Peyer's patch (tissue), 4 donors: ENCODE measurements around the gene BTG1. TPM values are rescaled to one million over a fixed set of nuclear protein-coding genes. Genes with fewer than 3 reads are reported as not detected.

Source experiments
- DNase-seq, 3 donors: peaks; one replicate each; pipeline ENCODE4 v3.0.0-alpha.2; 2017 to 2019
- H3K27ac ChIP-seq, 4 donors: fragments of 200-600 bp; sonication (generic); one replicate each; pipeline ENCODE4 v1.5.1; 2016 to 2019
- H3K27me3 ChIP-seq, 2 donors: fragments of 200-600 bp; sonication (generic); one replicate each; pipeline ENCODE4 v1.5.1; 2019
- H3K36me3 ChIP-seq, 3 donors: fragments of 200-600 bp; sonication (generic); one replicate each; pipeline ENCODE4 v1.5.1; 2016 to 2019
- H3K4me1 ChIP-seq, 4 donors: fragments of 200-600 bp; sonication (generic); one replicate each; pipeline ENCODE4 v1.5.1; 2016 to 2019
- H3K4me3 ChIP-seq, 4 donors: fragments of 200-600 bp; sonication (generic); 1 replicate in 3 of 4; 2 replicates in 1 of 4; pipeline ENCODE4 v1.5.1; 2016 to 2019; ENCODE audit warnings: mild to moderate bottlenecking in 1 of 4
- H3K9me3 ChIP-seq, 4 donors: fragments of 200-600 bp; sonication (generic); one replicate each; pipeline ENCODE4 v1.5.1; 2016 to 2019; ENCODE audit warnings: mild to moderate bottlenecking in 1 of 4
- POLR2A ChIP-seq, 2 donors: fragments of 450-650 bp; IDR thresholded peaks; one replicate each; pipeline ENCODE4 v1.5.1; 2017; ENCODE audit warnings: antibody characterized with exemption in 2 of 2, mild to moderate bottlenecking in 2 of 2, moderate library complexity in 2 of 2
- total RNA-seq, 4 donors: library from RNA; depleted of rRNA; stranded (reverse); fragments of >200 nt; gene quantifications; one replicate each; pipeline ENCODE4 v1.1.0, GENCODE V29; 2016
- TF ChIP-seq, protein P1 (sequence below), 6 experiments: fragments of 450-650 bp in 4 of 6; fragments of 200-600 bp in 2 of 6; sonication (generic) in 1 of 6; IDR thresholded peaks; one replicate each; pipeline ENCODE4 v1.5.1; 2017 to 2019; ENCODE audit warnings: antibody characterized with exemption in 6 of 6, mild to moderate bottlenecking in 3 of 6, moderate library complexity in 1 of 6

Gene BTG1
- total RNA-seq, 4 donors from 2014 or later: 49.2 to 111 (median 69.2) TPM

DNA sequence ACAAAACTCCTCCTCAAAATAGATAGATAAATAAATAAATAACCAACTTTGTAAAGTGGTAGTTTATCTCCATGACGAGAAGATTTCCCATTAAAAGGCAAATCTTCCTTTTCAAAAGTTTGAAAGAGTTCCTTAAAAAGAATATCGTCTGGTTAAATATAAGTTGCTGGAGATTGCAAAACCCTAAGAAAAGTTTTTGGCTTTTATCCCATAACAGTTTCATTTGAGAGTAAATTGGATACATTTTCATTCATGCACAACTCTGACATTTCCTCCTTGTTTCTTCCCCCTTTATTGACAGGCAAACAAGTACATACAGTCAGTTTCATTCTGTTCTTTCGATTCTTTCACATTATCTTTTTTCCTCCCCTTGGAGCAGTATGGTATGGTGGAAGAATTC is 45.4 kb upstream of the BTG1 start:
- no peak for DNase-seq
- Histone ChIP-seq H3K4me1 (no peaks in the 10 kb centered on the region), H3K27ac (no peak overlapping the region), H3K9me3 (no peaks in the 10 kb centered on the region), H3K36me3 (no peaks in the 10 kb centered on the region), H3K4me3 (no peak overlapping the region), H3K27me3 (no peaks in the 10 kb centered on the region)
- TF ChIP-seq, protein P1, sequence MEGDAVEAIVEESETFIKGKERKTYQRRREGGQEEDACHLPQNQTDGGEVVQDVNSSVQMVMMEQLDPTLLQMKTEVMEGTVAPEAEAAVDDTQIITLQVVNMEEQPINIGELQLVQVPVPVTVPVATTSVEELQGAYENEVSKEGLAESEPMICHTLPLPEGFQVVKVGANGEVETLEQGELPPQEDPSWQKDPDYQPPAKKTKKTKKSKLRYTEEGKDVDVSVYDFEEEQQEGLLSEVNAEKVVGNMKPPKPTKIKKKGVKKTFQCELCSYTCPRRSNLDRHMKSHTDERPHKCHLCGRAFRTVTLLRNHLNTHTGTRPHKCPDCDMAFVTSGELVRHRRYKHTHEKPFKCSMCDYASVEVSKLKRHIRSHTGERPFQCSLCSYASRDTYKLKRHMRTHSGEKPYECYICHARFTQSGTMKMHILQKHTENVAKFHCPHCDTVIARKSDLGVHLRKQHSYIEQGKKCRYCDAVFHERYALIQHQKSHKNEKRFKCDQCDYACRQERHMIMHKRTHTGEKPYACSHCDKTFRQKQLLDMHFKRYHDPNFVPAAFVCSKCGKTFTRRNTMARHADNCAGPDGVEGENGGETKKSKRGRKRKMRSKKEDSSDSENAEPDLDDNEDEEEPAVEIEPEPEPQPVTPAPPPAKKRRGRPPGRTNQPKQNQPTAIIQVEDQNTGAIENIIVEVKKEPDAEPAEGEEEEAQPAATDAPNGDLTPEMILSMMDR (IDR thresholded peaks at IDR 0.05): no peak
- no peak for TF ChIP-seq POLR2A (IDR thresholded peaks at IDR 0.05)

DNA sequence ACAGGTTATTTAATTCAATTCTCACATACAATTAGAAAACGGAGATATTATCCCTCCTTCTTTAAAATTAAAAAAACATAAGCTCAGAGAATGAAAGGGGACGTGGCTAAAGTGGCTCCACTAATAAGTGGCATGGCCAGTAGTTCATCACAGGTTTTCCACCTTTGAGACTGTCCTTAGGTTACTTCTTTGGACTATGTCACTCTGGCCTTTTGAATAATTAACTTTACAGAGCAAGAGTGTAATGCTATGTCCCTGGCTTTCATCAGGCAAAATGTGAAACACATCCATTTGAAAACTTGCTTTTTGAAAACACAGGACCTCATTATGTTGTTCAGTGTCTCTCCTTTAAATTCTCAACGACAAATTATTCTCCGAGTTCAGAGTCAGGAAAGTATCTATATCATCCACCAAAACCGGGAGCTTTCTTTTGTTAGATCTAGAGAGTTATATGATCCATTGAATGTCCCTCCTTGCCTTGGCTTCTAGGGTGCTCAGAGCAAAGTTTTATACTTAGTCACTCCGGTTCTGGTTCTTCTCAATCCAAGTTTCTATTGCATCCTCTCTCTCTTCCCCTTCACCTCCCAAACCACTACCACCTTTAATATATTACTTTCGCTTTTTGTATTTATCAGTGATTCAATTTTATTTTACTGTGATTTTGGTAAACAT is 43.0 kb upstream of the BTG1 start:
- Histone ChIP-seq H3K27ac (no peak overlapping the region), H3K4me3 (no peak overlapping the region), H3K9me3 (no peaks in the 10 kb centered on the region), H3K27me3 (no peaks in the 10 kb centered on the region), H3K36me3 (no peaks in the 10 kb centered on the region), H3K4me1 (peaks cover 0 to 4% (median 0%) of the 10 kb centered on the region in 4 donors)
- DNase-seq: no peak
- TF ChIP-seq, protein P1 (IDR thresholded peaks at IDR 0.05): peak in 1 of 6 experiments; percentile 2
- no peak for TF ChIP-seq POLR2A (IDR thresholded peaks at IDR 0.05)

DNA sequence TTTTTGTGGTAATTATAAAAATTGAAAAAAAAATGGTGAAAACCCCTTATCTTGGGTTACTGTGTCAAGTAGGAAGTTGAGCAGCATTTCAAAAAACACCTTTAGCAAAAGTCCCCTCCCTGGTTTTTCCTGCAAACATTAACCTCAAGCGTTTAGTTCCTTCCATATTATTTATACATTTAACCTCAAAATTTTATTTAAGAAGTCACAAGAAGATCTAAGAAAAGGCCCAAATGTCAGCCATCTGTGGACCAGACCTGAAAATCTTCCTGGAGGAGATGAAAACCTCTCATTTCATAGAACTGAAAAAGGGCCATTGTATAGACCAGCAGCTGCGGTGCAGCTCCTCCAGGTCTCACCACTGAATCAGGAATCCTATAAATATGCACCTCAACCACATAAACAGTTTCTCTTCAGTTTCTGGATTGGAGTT is 40.4 kb upstream of the BTG1 start:
- Histone ChIP-seq H3K27me3 (no peaks in the 10 kb centered on the region), H3K4me1 (peaks cover 0 to 4% (median 0%) of the 10 kb centered on the region in 4 donors), H3K27ac (peak overlapping the region in 1 of 4 donors; percentile 39), H3K36me3 (no peaks in the 10 kb centered on the region), H3K4me3 (no peak overlapping the region), H3K9me3 (no peaks in the 10 kb centered on the region)
- DNase-seq: no peak
- TF ChIP-seq, protein P1 (IDR thresholded peaks at IDR 0.05): no peak
- no peak for TF ChIP-seq POLR2A (IDR thresholded peaks at IDR 0.05)

DNA sequence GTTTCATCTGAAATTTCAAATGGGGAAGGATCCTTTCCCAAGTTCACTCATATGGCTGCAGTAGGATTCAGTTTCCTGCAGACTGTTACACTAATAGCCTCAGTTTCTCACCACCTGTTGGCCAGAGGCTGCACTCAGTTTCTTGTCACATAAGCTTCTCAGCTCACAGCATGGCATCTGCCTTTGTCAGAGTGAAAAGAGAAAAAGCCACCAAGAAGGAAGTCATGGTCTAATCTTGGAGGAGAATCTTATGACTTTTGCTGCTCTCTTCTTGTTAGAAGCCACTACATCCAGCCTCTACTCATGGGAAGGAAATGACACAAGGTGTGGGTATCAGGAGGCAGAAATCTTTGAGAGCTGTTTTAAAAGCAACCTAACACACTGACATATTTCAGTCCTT is 39.4 kb upstream of the BTG1 start:
- no peak for DNase-seq
- peak overlapping the region in 1 of 4 donors; percentile 39 for H3K27ac ChIP-seq
- TF ChIP-seq, protein P1 (IDR thresholded peaks at IDR 0.05): no peak
- no peak for TF ChIP-seq POLR2A (IDR thresholded peaks at IDR 0.05)

DNA sequence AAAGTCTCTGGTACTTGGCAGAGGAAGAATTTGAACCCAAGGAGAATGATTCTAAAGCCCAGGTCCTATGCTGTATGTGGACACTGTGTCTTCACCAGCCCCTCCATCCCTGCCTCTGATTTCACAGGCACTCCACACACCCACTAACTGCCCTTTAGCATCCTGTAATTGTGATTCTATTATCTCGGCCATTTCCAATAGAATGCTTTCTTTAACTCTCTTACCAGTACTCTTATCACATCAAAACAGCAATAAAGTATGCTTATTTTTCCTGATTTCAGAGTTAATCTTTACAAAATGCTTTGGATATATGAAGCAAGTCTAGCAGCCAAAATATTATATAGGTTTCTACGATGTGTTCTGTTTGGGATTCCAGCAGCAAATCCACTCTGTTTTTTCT is 37.9 kb upstream of the BTG1 start:
- H3K27me3 ChIP-seq: no peaks in the 10 kb centered on the region
- TF ChIP-seq POLR2A (IDR thresholded peaks at IDR 0.05): no peak
- TF ChIP-seq, protein P1 (IDR thresholded peaks at IDR 0.05): no peak
- no peaks in the 10 kb centered on the region for H3K9me3 ChIP-seq
- no peak for DNase-seq
- no peak overlapping the region for H3K27ac ChIP-seq
- no peak overlapping the region for H3K4me3 ChIP-seq
- peaks cover 0 to 4% (median 0%) of the 10 kb centered on the region in 4 donors for H3K4me1 ChIP-seq
- H3K36me3 ChIP-seq: no peaks in the 10 kb centered on the region

More for the DNA sequence above, 39.4 kb upstream of the BTG1 start:
- peaks cover 0 to 4% (median 0%) of the 10 kb centered on the region in 4 donors for H3K4me1 ChIP-seq
- H3K4me3 ChIP-seq: no peak overlapping the region
- H3K36me3 ChIP-seq: no peaks in the 10 kb centered on the region
- H3K27me3 ChIP-seq: no peaks in the 10 kb centered on the region
- no peaks in the 10 kb centered on the region for H3K9me3 ChIP-seq
